Ramos (cell line): ENCODE results near the gene FAM72C.
"Not testable (repeated sequence)": the region's sequence is repeated elsewhere in the genome, so short reads cannot be mapped to it uniquely, and the experiment has no call there.

ENCODE experiments used
- in situ Hi-C: fragments of 300-500 bp; cut with MboI; formaldehyde crosslinking; loops from one replicate; pipeline ENCODE4 v1.14.3; 2022; ENCODE audit warnings: low sequenced_read_pairs; ENCODE audit not compliant: unreplicated experiment

The FAM72C gene

GRCh38 chr1:143918552-143918951, 53.2 kb downstream of the FAM72C start:
- in situ Hi-C loops = not testable (repeated sequence)

DNA sequence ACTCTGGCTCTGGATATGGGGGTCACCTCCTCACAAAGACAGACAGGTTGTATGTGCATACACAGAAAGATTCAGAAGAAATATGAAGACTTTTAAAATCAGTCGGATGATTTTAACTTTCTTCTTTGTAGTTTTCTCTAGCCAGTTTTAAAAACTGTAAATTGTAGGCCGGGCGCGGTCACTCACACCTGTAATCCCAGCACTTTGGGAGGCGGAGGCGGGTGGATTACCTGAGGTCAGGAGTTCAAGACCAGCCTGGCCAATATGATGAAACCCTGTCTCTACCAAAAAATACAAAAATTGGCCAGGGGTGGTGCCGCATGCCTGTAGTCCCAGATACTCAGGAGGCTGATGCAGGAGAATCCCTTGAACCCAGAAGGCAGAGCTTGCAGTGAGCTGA, 58.1 kb downstream of the FAM72C start:
- in situ Hi-C loops = not testable (repeated sequence)
